ENCODE results near the gene LRRC4C. TPM values are rescaled to one million over a fixed set of nuclear protein-coding genes. Genes with fewer than 3 reads are reported as not detected.

LRRC4C gene
- total RNA-seq, 4 donors from 2014 or later: 0.40 to 1.7 TPM; not detected in 2

- no peak for DNase-seq
- no peaks in the 10 kb centered on the region for H3K36me3 ChIP-seq
- no peak for TF ChIP-seq CTCF (IDR thresholded peaks at IDR 0.05)
- no peak for TF ChIP-seq POLR2A (IDR thresholded peaks at IDR 0.05)
Measured at GRCh38 chr11:40826601-40827000, 632.9 kb downstream of the LRRC4C start.

DNA sequence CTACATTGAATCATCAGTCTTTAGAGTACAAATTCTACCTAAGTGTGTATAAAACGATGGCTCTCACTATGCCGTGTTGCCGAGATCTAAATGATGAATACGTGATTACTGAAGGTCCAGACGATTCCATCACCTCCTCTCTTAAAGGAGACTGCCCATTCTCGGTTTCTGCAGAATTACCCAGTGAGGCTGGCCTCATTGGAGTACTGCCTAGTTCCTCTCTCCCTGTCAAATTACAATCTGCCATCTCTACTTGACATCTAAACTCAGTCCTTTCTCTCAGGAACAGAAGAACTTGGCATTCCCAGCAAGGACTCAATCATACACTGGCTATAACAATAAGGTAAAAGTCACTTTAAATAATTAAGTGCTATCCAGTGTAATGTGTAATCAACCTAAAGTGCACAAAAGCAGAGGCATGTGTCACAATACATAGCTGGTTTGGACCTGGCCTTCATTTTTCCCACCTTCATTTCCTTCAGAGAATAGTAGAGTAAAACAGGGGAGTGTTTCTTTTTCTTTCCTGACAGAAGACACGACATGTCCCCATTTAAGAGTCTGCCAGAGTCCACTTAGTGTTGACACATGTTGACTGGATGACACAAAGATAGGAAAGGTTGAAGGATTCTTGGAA lies 634.1 kb downstream of the LRRC4C start:
- H3K9me3 ChIP-seq: no peaks in the 10 kb centered on the region
- H3K36me3 ChIP-seq: no peaks in the 10 kb centered on the region
- no peak for DNase-seq
- H3K27me3 ChIP-seq: no peaks in the 10 kb centered on the region
- TF ChIP-seq POLR2A (IDR thresholded peaks at IDR 0.05): no peak
- TF ChIP-seq CTCF (IDR thresholded peaks at IDR 0.05): no peak
- no peaks in the 10 kb centered on the region for H3K4me1 ChIP-seq
- H3K27ac ChIP-seq: no peak overlapping the region
- no peak overlapping the region for H3K4me3 ChIP-seq

More at GRCh38 chr11:40826601-40827000, 632.9 kb downstream of the LRRC4C start:
- H3K27ac ChIP-seq: no peak overlapping the region
- no peaks in the 10 kb centered on the region for H3K27me3 ChIP-seq
- H3K9me3 ChIP-seq: no peaks in the 10 kb centered on the region
- H3K4me1 ChIP-seq: no peaks in the 10 kb centered on the region
- H3K4me3 ChIP-seq: no peak overlapping the region

- TF ChIP-seq POLR2A (IDR thresholded peaks at IDR 0.05) (no peak), CTCF (IDR thresholded peaks at IDR 0.05) (no peak)
- Histone ChIP-seq H3K4me1 (no peaks in the 10 kb centered on the region), H3K4me3 (no peak overlapping the region), H3K9me3 (no peaks in the 10 kb centered on the region), H3K27me3 (no peaks in the 10 kb centered on the region), H3K27ac (no peak overlapping the region), H3K36me3 (no peaks in the 10 kb centered on the region)
- no peak for DNase-seq
Measured at GRCh38 chr11:40819230-40819629, 640.2 kb downstream of the LRRC4C start.

DNA sequence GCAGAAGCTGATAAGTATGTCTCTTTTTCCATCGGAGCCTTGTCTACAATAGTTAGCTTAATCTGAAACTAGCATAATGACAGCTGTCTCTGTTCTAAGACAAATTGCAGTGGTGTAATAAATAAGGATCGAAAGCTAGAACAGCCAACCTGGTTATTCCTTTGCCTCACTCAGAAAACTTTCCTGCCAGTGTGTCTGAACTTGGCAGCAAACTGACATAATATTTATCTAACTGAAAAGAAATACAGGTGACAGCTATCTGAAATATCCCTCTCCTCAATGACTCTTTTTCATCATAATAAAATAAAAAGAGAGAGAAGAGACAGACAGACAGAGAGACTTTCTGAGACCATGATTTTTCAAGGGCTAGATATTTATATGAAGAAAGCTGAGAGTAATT lies 642.5 kb downstream of the LRRC4C start:
- no peak for DNase-seq
- Histone ChIP-seq H3K4me1 (no peaks in the 10 kb centered on the region), H3K4me3 (no peak overlapping the region), H3K27ac (no peak overlapping the region), H3K36me3 (no peaks in the 10 kb centered on the region), H3K27me3 (no peaks in the 10 kb centered on the region), H3K9me3 (no peaks in the 10 kb centered on the region)
- TF ChIP-seq POLR2A (IDR thresholded peaks at IDR 0.05) (no peak), CTCF (IDR thresholded peaks at IDR 0.05) (no peak)

DNA sequence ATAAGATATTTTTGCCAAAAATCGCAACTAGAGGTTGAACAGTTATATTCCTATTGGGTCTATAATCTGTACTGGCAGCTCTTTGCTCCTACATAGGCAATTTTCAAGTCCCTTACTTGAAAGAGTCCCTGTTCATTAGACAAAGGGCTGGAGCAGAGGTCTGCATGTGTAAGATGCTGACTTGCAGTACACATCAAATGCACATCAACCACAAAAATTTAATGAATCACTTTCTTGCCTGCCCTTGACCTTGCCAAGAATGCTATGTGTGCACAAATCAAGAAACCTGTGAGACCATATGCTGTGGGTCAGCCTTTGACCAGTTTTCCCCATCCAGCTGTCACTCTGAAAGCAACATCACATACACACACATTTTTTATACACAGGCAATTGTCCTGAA lies 661.5 kb downstream of the LRRC4C start:
- H3K27ac ChIP-seq: no peak overlapping the region
- H3K9me3 ChIP-seq: no peaks in the 10 kb centered on the region
- no peaks in the 10 kb centered on the region for H3K27me3 ChIP-seq
- no peak for DNase-seq
- H3K4me1 ChIP-seq: no peaks in the 10 kb centered on the region
- TF ChIP-seq POLR2A (IDR thresholded peaks at IDR 0.05): no peak
- no peak for TF ChIP-seq CTCF (IDR thresholded peaks at IDR 0.05)
- H3K4me3 ChIP-seq: no peak overlapping the region
- no peaks in the 10 kb centered on the region for H3K36me3 ChIP-seq

DNA sequence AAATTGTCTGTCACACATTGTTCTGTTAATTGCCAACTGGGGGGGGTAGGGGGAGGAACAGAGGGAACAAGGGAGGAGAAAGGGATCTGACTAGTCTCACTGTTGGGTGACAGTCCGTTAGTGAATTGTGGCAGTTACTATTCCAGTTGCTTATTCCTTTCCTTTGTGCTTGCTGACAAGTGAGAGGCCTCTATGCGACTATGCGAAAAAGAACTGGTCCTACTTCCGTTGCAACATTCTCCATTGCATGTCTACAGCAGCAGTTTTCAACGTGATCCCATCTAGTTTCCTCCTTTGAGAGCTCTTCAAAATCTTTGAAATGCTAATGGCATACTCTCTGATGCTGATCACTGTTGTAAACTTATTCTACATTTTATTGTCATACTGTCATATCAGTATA lies 672.2 kb downstream of the LRRC4C start:
- TF ChIP-seq CTCF (IDR thresholded peaks at IDR 0.05) (no peak), POLR2A (IDR thresholded peaks at IDR 0.05) (no peak)
- H3K4me1 ChIP-seq: no peaks in the 10 kb centered on the region
- H3K27me3 ChIP-seq: no peaks in the 10 kb centered on the region
- DNase-seq: no peak
- no peak overlapping the region for H3K4me3 ChIP-seq
- no peaks in the 10 kb centered on the region for H3K36me3 ChIP-seq
- peaks cover 0 to 3% (median 0%) of the 10 kb centered on the region in 4 donors for H3K9me3 ChIP-seq
- no peak overlapping the region for H3K27ac ChIP-seq

All from Peyer's patch (tissue), 4 donors.